Spleen (tissue), 13 donors: ENCODE measurements around the gene EFCAB8. TPM values are rescaled to one million over a fixed set of nuclear protein-coding genes. Genes with fewer than 3 reads are reported as not detected.

Experiments
- DNase-seq: peaks from one replicate; pipeline ENCODE4 v3.0.0-alpha.2; 2020
- H3K27ac ChIP-seq, 8 donors: fragments of 200-600 bp; sonication (generic) in 7 of 8; 1 replicate in 4 of 8; 2 replicates in 4 of 8; pipeline versions ENCODE4 v1.5.0 to v1.8.0; 2016 to 2021; ENCODE audit warnings: inconsistent platforms in 4 of 8, mild to moderate bottlenecking in 4 of 8, moderate library complexity in 1 of 8
- H3K27me3 ChIP-seq, 7 donors: fragments of 200-600 bp; sonication (generic) in 6 of 7; replicated peaks in 1 of 7; 1 replicate in 4 of 7; 2 replicates in 3 of 7; pipeline versions ENCODE4 v1.5.0 to v1.8.0; 2016 to 2021; ENCODE audit warnings: inconsistent platforms in 3 of 7, mild to moderate bottlenecking in 1 of 7
- H3K36me3 ChIP-seq, 6 donors: fragments of 200-600 bp; sonication (generic) in 5 of 6; 1 replicate in 4 of 6; 2 replicates in 2 of 6; pipeline versions ENCODE4 v1.5.0 to v1.8.0; 2016 to 2021; ENCODE audit warnings: inconsistent platforms in 2 of 6
- H3K4me1 ChIP-seq, 6 donors: fragments of 200-600 bp; sonication (generic) in 5 of 6; 1 replicate in 3 of 6; 2 replicates in 3 of 6; pipeline versions ENCODE4 v1.5.0 to v1.8.0; 2016 to 2021; ENCODE audit warnings: inconsistent platforms in 3 of 6
- H3K4me3 ChIP-seq, 8 donors: fragments of 200-600 bp; sonication (generic) in 7 of 8; 1 replicate in 4 of 8; 2 replicates in 4 of 8; pipeline versions ENCODE4 v1.5.0 to v1.8.0; 2016 to 2021; ENCODE audit warnings: inconsistent platforms in 4 of 8, mild to moderate bottlenecking in 4 of 8, moderate library complexity in 2 of 8
- H3K9me3 ChIP-seq, 8 donors: fragments of 200-600 bp; sonication (generic) in 7 of 8; 1 replicate in 4 of 8; 2 replicates in 4 of 8; pipeline versions ENCODE4 v1.5.0 to v1.8.0; 2016 to 2021; ENCODE audit warnings: inconsistent platforms in 4 of 8
- POLR2A ChIP-seq, 3 donors: fragments of 450-650 bp; IDR thresholded peaks; one replicate each; pipeline ENCODE4 v1.5.1; 2017; ENCODE audit warnings: antibody characterized with exemption in 3 of 3, mild to moderate bottlenecking in 1 of 3
- POLR2AphosphoS5 ChIP-seq, 3 donors: sonication (generic); formaldehyde crosslinking; IDR thresholded peaks; one replicate each; pipeline ENCODE4 v1.5.1; 2017; ENCODE audit warnings: antibody characterized with exemption in 3 of 3
- WGBS, 5 donors: extraction: QIAGEN DNeasy Blood & Tissue Kit in 3 of 5; methylation state at CpG; one replicate each; pipeline versions ENCODE4 v1.1.5 to v1.1.7; 2013 to 2018; 5-methylcytosine and 5-hydroxymethylcytosine counted together
- intact Hi-C: fragments of 100-400 bp; cut with DNase I; formaldehyde crosslinking; loops from one replicate; pipeline ENCODE4 v1.15.0; 2023; ENCODE audit warnings: low total_unique reads
- long read RNA-seq, 2 donors: transcript quantifications; one replicate each; lab custom pipeline, GENCODE V29; 2026
- polyA plus RNA-seq, 3 donors: library from polyadenylated mRNA; stranded (reverse); fragments of 200-250 nt; gene quantifications; one replicate each; pipeline ENCODE4 v1.2.1, GENCODE V29; 2013
- total RNA-seq, 7 donors: library from RNA; depleted of rRNA in 3 of 7; stranded (reverse); fragments of >200 nt in 3 of 7; fragmentation: NEBNext Ultra II Directional in 4 of 7; extraction: Animal tissue kit (Norgen Biotek cat#: 25700) in 4 of 7; gene quantifications; one replicate each; pipeline versions ENCODE4 v1.1.0 to v1.2.1, GENCODE V29; 2016 to 2021
- TF ChIP-seq, protein P1 (sequence below), 11 experiments: fragments of 200-600 bp in 7 of 11; fragments of 450-650 bp in 4 of 11; sonication (generic) in 4 of 11; IDR thresholded peaks in 8 of 11; conservative IDR thresholded peaks in 3 of 11; 1 replicate in 7 of 11; 2 replicates in 4 of 11; pipeline versions ENCODE4 v1.4.0 to v1.8.0; 2016 to 2021; ENCODE audit warnings: antibody characterized with exemption in 11 of 11, inconsistent platforms in 4 of 11, mild to moderate bottlenecking in 1 of 11
- donor health status: healthy with polysubstance abuse.
- donor health status: DM: no; HTN: no; CAD: no; lungs with moderate emphysema.
- donor health status: DM: no; HTN: no; CAD: no.
- donor health status: Bipolar disorder and iron deficiency.
- donor health status: healthy.
- donor health status: DM: no; HTN: no; CAD: no.
- donor health status: DM: yes; HTN: yes; CAD: no.

EFCAB8 gene, protein sequence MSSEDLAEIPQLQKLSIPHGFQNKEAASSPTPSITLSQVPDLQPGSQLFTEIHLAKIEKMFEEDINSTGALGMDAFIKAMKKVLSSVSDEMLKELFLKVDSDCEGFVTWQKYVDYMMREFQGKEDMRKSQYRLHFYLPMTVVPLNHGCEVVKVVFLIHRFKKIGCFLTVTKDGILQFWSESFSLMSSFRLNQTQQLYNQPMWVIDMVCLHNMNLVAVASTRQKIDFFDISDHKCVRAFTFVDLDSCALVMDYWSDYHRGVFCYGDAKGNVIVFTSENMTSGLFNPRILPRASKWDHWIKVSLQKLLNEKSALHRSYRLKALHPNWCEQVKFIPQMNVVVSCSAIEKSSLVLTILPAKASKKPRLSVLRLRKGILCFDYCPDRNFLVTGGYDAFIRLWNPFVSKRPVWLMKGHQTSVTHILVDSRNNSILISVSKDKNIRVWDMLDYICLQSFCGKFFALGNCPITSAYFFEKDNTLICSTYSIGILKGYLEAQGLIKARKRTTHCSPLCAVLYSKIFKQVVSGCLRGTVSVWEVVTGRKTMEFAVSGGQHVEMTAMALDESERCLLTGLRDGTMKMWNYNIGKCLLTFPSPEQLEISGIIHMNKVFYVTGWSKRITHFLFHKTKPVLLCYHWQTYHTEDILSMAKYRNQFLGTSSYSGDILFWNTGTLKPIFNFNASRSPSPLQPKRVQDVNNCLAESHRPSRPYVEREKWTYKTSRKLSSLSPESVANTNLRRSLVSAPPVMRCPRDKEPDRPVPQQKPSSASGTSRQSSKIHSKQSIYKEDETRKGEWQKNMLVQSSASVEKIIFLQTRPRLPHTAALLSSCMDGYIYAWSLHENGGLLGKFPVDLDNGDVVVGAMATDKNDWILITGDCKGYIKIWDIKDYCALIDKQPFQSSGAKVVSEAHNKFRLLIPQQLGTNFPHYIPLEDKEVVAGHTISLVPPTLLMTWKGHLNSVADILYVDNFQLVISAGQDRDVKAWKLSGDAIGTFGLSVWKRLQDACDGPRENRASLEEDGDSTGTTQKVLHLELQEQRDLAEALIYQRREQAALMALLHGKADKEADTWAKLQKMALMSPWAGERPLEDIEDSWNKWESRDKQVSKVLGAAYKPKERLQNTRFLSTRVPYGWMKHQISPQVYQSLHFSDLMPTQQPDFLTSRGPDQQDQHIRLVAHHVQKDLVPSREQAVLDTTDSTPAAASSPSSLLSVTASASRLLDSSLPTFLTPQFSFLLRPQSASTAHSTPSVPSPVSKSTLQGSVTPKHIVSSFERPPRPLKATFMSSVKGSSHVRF
- 1 to 10 TPM in 5 of 7 donors, under 1 TPM in 2; 0.34 to 4.2 (median 1.7) TPM for total RNA-seq
- under 1 TPM; 0.06 to 0.12 (median 0.07) TPM for polyA plus RNA-seq
- long read RNA-seq, donor 1: 0 reads
- long read RNA-seq, donor 2: 0 reads

DNA sequence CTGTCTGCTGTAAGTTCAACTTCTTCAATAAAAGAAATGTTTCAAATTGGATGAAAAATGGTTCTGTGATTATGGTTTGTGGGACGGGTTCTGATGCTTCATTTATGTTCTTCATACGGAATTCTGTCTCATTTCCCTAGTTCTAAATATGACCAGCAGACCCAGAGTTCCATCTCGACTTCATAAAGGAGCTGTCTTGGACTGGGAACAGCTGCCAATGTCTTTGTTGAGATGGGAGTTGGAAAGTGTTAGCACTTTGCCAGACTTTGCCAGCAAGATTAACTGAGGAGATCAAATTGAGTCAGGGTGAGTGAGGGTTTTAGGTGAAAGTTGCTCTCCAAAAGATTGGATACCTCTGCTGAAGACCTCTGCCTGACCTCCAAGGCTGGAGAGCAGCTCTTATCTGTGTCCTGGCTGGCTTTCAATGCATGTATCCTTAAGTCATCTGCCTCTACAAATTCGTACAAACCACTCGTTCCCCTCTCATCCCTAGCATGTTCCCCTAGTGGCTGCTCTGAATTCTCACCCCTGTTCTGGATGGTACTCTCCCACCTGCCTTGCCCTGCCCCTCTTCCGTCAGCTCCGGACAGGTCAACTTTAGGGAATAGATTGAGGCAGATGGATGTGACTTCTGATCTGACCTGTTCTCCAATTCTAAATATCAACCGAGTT lies at the start of gene EFCAB8:
Gene EFCAB8 (plus strand): TSS at position 223 of the 672 bp plus-strand sequence. CDS start 4,870 bp downstream, outside the sequence.
- Histone ChIP-seq H3K27me3 (no peaks in the 10 kb centered on the region), H3K4me3 (no peak within 1 kb of the TSS), H3K4me1 (peaks cover 0 to 9% (median 0%) of the 10 kb centered on the region in 6 donors), H3K9me3 (no peaks in the 10 kb centered on the region), H3K27ac (no peak within 1 kb of the TSS), H3K36me3 (peaks cover 0 to 74% (median 15%) of the 10 kb centered on the region in 6 donors)
- TF ChIP-seq POLR2A (IDR thresholded peaks at IDR 0.05) (no peak), POLR2AphosphoS5 (IDR thresholded peaks at IDR 0.05) (no peak)
- TF ChIP-seq, protein P1, sequence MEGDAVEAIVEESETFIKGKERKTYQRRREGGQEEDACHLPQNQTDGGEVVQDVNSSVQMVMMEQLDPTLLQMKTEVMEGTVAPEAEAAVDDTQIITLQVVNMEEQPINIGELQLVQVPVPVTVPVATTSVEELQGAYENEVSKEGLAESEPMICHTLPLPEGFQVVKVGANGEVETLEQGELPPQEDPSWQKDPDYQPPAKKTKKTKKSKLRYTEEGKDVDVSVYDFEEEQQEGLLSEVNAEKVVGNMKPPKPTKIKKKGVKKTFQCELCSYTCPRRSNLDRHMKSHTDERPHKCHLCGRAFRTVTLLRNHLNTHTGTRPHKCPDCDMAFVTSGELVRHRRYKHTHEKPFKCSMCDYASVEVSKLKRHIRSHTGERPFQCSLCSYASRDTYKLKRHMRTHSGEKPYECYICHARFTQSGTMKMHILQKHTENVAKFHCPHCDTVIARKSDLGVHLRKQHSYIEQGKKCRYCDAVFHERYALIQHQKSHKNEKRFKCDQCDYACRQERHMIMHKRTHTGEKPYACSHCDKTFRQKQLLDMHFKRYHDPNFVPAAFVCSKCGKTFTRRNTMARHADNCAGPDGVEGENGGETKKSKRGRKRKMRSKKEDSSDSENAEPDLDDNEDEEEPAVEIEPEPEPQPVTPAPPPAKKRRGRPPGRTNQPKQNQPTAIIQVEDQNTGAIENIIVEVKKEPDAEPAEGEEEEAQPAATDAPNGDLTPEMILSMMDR (IDR thresholded peaks at IDR 0.05 in 8 of 11, conservative IDR thresholded peaks at IDR 0.05 in 3 of 11): no peak
- no peak for DNase-seq
- intact Hi-C loops: no loop called here
- 79 to 90% (median 85%) methylated on average over 8 of the region's 8 CpGs for WGBS, 5 donors

DNA sequence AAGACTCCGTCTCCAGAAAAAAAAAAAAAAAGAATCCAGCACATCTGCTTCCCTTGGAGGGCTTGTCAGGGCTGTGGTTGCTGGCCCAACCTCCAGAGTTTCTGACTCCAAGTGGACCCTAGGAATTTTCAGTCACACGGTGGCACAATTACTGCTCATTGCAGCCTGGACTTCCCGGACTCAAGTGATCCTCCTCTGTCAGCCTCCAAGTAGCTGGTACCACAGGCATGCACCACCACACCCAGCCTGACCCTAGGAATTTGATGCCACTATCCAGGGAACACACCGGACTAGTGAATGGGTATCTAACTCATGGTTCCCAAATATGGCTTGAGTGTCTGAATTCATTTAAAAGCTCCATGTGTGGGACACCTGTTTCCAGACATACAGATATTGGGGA lies 48.8 kb upstream of the EFCAB8 start:
- peaks cover 0 to 9% (median 0%) of the 10 kb centered on the region in 6 donors for H3K36me3 ChIP-seq
- TF ChIP-seq, protein P1 (IDR thresholded peaks at IDR 0.05 in 8 of 11, conservative IDR thresholded peaks at IDR 0.05 in 3 of 11): no peak
- TF ChIP-seq POLR2AphosphoS5 (IDR thresholded peaks at IDR 0.05): no peak
- no peak for TF ChIP-seq POLR2A (IDR thresholded peaks at IDR 0.05)
- H3K4me3 ChIP-seq: no peak overlapping the region
- H3K4me1 ChIP-seq: no peaks in the 10 kb centered on the region
- no peaks in the 10 kb centered on the region for H3K9me3 ChIP-seq
- intact Hi-C loops: no loop called here
- 88 to 100% (median 97%) methylated on average over 4 of the region's 4 CpGs for WGBS, 5 donors
- no peak overlapping the region for H3K27ac ChIP-seq
- H3K27me3 ChIP-seq: no peaks in the 10 kb centered on the region
- no peak for DNase-seq

DNA sequence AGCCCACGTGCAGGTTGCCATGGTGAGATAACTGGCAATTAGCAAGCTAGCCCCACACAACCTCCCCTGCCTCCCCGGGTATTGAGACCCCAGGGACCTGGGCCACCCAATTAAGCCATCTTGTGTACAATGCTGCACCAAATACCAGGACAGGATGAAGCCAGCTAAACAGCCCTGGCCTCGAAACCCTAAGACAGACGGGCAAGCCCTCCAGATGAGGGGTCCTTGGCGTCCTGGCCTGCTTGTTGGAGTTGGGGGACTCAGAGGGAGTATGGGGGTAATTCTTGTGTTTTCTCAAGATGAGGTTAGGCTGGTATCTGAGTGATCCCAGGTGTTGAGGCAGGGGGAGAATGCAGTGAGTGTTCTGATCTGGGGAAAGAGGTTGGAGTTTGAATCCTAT lies 47.8 kb upstream of the EFCAB8 start:
- no peak overlapping the region for H3K4me3 ChIP-seq
- no peaks in the 10 kb centered on the region for H3K27me3 ChIP-seq
- intact Hi-C loops: no loop called here
- 90 to 95% (median 94%) methylated on average over 5 of the region's 5 CpGs for WGBS, 5 donors
- H3K36me3 ChIP-seq: peaks cover 0 to 9% (median 0%) of the 10 kb centered on the region in 6 donors
- no peaks in the 10 kb centered on the region for H3K9me3 ChIP-seq
- no peaks in the 10 kb centered on the region for H3K4me1 ChIP-seq
- H3K27ac ChIP-seq: no peak overlapping the region
- DNase-seq: no peak
- TF ChIP-seq POLR2A (IDR thresholded peaks at IDR 0.05) (no peak), POLR2AphosphoS5 (IDR thresholded peaks at IDR 0.05) (no peak)
- TF ChIP-seq, protein P1 (IDR thresholded peaks at IDR 0.05 in 8 of 11, conservative IDR thresholded peaks at IDR 0.05 in 3 of 11): no peak
